HG03342 (cell line): ENCODE measurements around the gene AVPI1.
"Not testable (repeated sequence)": the region's sequence is repeated elsewhere in the genome, so short reads cannot be mapped to it uniquely, and the experiment has no call there.

Experiments
- ATAC-seq: cut with Tn5 transposase; IDR thresholded peaks from one replicate; pipeline ENCODE4 v1.9.1; 2021; ENCODE audit warnings: mild to moderate bottlenecking, moderate library complexity; ENCODE audit not compliant: unreplicated experiment

AVPI1 gene

GRCh38 chr10:97684368-97684713 is 2.7 kb downstream of the AVPI1 start:
- not testable (repeated sequence) for ATAC-seq

GRCh38 chr10:97683556-97684367 is 3.3 kb downstream of the AVPI1 start:
- ATAC-seq, result no peak

- ATAC-seq, result no peak
These were observed 5.0 kb downstream of the AVPI1 start for GRCh38 chr10:97682042-97682441.

- ATAC-seq, result no peak
These were observed 7.4 kb downstream of the AVPI1 start for GRCh38 chr10:97679594-97679993.

- ATAC-seq, result peak; percentile 75
These were observed 10.1 kb downstream of the AVPI1 start for GRCh38 chr10:97676770-97677581.

- ATAC-seq, result no peak
These were observed 11.8 kb downstream of the AVPI1 start for GRCh38 chr10:97675222-97675621.

GRCh38 chr10:97673736-97674525 is 13.1 kb downstream of the AVPI1 start:
- ATAC-seq, result no peak

GRCh38 chr10:97669571-97669970 is 17.5 kb downstream of the AVPI1 start:
- no peak for ATAC-seq

GRCh38 chr10:97667463-97667862 is 19.6 kb downstream of the AVPI1 start:
- ATAC-seq, result no peak

- ATAC-seq, result no peak
These were observed 20.0 kb downstream of the AVPI1 start for GRCh38 chr10:97666992-97667391.

- no peak for ATAC-seq
These were observed 22.7 kb downstream of the AVPI1 start for GRCh38 chr10:97664282-97664850.

GRCh38 chr10:97659589-97659988 is 27.5 kb downstream of the AVPI1 start:
- ATAC-seq, result no peak

GRCh38 chr10:97656777-97657176 is 30.3 kb downstream of the AVPI1 start:
- no peak for ATAC-seq

GRCh38 chr10:97651773-97652172 is 35.3 kb downstream of the AVPI1 start:
- ATAC-seq, result no peak

GRCh38 chr10:97650726-97651125 is 36.3 kb downstream of the AVPI1 start:
- no peak for ATAC-seq

- not testable (repeated sequence) for ATAC-seq
These were observed 37.7 kb downstream of the AVPI1 start for GRCh38 chr10:97649405-97649750.

- ATAC-seq, result peak; percentile 90
These were observed 38.3 kb downstream of the AVPI1 start for GRCh38 chr10:97648562-97649404.

- ATAC-seq, result no peak
These were observed 39.5 kb downstream of the AVPI1 start for GRCh38 chr10:97647556-97647955.

- ATAC-seq, result no peak
These were observed 42.1 kb downstream of the AVPI1 start for GRCh38 chr10:97644936-97645335.

- no peak for ATAC-seq
These were observed 43.5 kb downstream of the AVPI1 start for GRCh38 chr10:97643441-97643985.
